Endothelial cell of umbilical vein (primary cell): ENCODE data around the gene PSD2. TPM values are rescaled to one million over a fixed set of nuclear protein-coding genes. Genes with fewer than 3 reads are reported as not detected.

ENCODE experiments used
- BruUV-seq: library from RNA; stranded (reverse); fragments of 400-500 nt; replicated peaks from 2 replicates; lab custom pipeline; 2021; lab: Mats Ljungman, UMichigan
- CTCF ChIA-PET: fragments of 300-600, 350-600 bp; sonication (Branson Sonifier 250); formaldehyde crosslinking; loops from one replicate; lab custom pipeline; 2021; ENCODE audit warnings: antibody characterized with exemption, inconsistent platforms; lab: Charles Lee
- POLR2A ChIA-PET: fragments of 300-600, 350-600 bp; sonication (Branson Sonifier 250); formaldehyde crosslinking; loops from one replicate; lab custom pipeline; 2021; ENCODE audit warnings: antibody characterized with exemption, inconsistent platforms; lab: Charles Lee
- DNase-seq: peaks from one replicate; pipeline ENCODE4 v3.0.0-alpha.2; 2011; ENCODE audit warnings: low read depth, low spot score
- FAIRE-seq: peaks from 2 replicates; lab custom pipeline; 2011; peaks lifted over from hg19 to GRCh38; lab: Jason Lieb, UNC
- H2AFZ ChIP-seq: 2 replicates; pipeline ENCODE4 v1.6.0; 2012; ENCODE audit warnings: low read depth, low read length, control low read depth, inconsistent platforms
- H3K27ac ChIP-seq: 2 replicates; pipeline ENCODE4 v1.5.1; 2011; ENCODE audit warnings: low read depth, mild to moderate bottlenecking, control low read depth, low read length, moderate library complexity; ENCODE audit not compliant: insufficient read depth
- H3K27me3 ChIP-seq, 2 experiments: 2 replicates each; pipeline versions ENCODE4 v1.6.0 to v1.6.1; 2011; ENCODE audit warnings: low read length in 2 of 2, mixed read lengths in 1 of 2; ENCODE audit not compliant: control insufficient read depth in 2 of 2, insufficient read depth in 2 of 2
- H3K36me3 ChIP-seq, 2 experiments: 2 replicates in 1 of 2; 3 replicates in 1 of 2; pipeline ENCODE4 v1.5.1; 2011; ENCODE audit warnings: low read length in 2 of 2, mild to moderate bottlenecking in 1 of 2, moderate library complexity in 1 of 2; ENCODE audit not compliant: control insufficient read depth in 2 of 2, insufficient read depth in 2 of 2; ENCODE audit errors: extremely low read depth in 1 of 2
- H3K4me1 ChIP-seq: 3 replicates; pipeline ENCODE4 v1.5.1; 2011; ENCODE audit warnings: mild to moderate bottlenecking, low read length; ENCODE audit not compliant: control insufficient read depth, insufficient read depth; ENCODE audit errors: extremely low read depth
- H3K4me2 ChIP-seq: 2 replicates; pipeline ENCODE4 v1.6.1; 2011; ENCODE audit warnings: low read length, control low read depth, mixed read lengths; ENCODE audit not compliant: insufficient read depth
- H3K4me3 ChIP-seq, 3 experiments: fragments of 200-600 bp in 1 of 3; sonication (generic), shearing (Covaris generic) in 1 of 3; replicated peaks in 1 of 3; 2 replicates each; pipeline ENCODE4 v1.5.1; 2011 to 2016; ENCODE audit warnings: control low read depth in 3 of 3, low read length in 3 of 3, mild to moderate bottlenecking in 2 of 3, inconsistent platforms in 1 of 3, low read depth in 1 of 3, moderate library complexity in 1 of 3; ENCODE audit not compliant: insufficient read depth in 1 of 3
- H3K79me2 ChIP-seq: 2 replicates; pipeline ENCODE4 v1.6.0; 2012; ENCODE audit warnings: low read length, inconsistent platforms; ENCODE audit not compliant: control insufficient read depth, insufficient read depth
- H3K9ac ChIP-seq: replicated peaks from 2 replicates; pipeline ENCODE3; 2011; ENCODE audit warnings: low read length, control low read depth; ENCODE audit not compliant: insufficient read depth; ENCODE audit errors: extremely low read depth
- H3K9me1 ChIP-seq: replicated peaks from 3 replicates; pipeline ENCODE4 v1.6.0; 2011; ENCODE audit warnings: mild to moderate bottlenecking, low read length; ENCODE audit not compliant: control insufficient read depth, insufficient read depth; ENCODE audit errors: extremely low read depth
- H3K9me3 ChIP-seq: replicated peaks from 2 replicates; pipeline ENCODE4 v1.5.1; 2012; ENCODE audit warnings: low read length, inconsistent platforms; ENCODE audit not compliant: control insufficient read depth, insufficient read depth
- H4K20me1 ChIP-seq: replicated peaks from 2 replicates; pipeline ENCODE3; 2011; ENCODE audit warnings: mild to moderate bottlenecking, low read length; ENCODE audit not compliant: control insufficient read depth, insufficient read depth; ENCODE audit errors: extremely low read depth
- EZH2 ChIP-seq: IDR thresholded peaks from 2 replicates; pipeline ENCODE4 v1.6.1; 2012; ENCODE audit warnings: borderline replicate concordance, low read depth, mild to moderate bottlenecking, moderate library complexity, low read length, inconsistent platforms; ENCODE audit not compliant: severe bottlenecking
- FOS ChIP-seq: IDR thresholded peaks from 2 replicates; pipeline ENCODE4 v1.6.1; 2011; ENCODE audit warnings: mild to moderate bottlenecking, low read length, moderate library complexity, borderline replicate concordance; ENCODE audit not compliant: insufficient read depth
- GATA2 ChIP-seq: IDR thresholded peaks from 2 replicates; pipeline ENCODE4 v1.7.0; 2011; ENCODE audit warnings: low read depth, mild to moderate bottlenecking, moderate library complexity, mixed read lengths, low read length; ENCODE audit not compliant: insufficient read length, insufficient read depth
- JUN ChIP-seq: IDR thresholded peaks from 2 replicates; pipeline ENCODE4 v1.6.1; 2011; ENCODE audit warnings: borderline replicate concordance, low read depth; ENCODE audit not compliant: insufficient read length, insufficient read depth
- MAX ChIP-seq: IDR thresholded peaks from 2 replicates; pipeline ENCODE4 v1.6.1; 2011; ENCODE audit not compliant: insufficient read depth, insufficient read length
- MYC ChIP-seq: IDR thresholded peaks from one replicate; pipeline ENCODE4 v1.6.1; 2011; ENCODE audit warnings: mild to moderate bottlenecking, low read depth, low read length
- POLR2A ChIP-seq: IDR thresholded peaks from 2 replicates; pipeline ENCODE4 v1.6.1; 2012; ENCODE audit warnings: low read depth, mild to moderate bottlenecking, control low read depth, low read length
- POLR2AphosphoS5 ChIP-seq: IDR thresholded peaks from 2 replicates; pipeline ENCODE4 v1.6.1; 2012; ENCODE audit warnings: low read depth, mild to moderate bottlenecking, control low read depth, low read length, moderate library complexity; ENCODE audit not compliant: insufficient read depth
- dilution Hi-C: fragments of 300-500 bp; cut with MboI; formaldehyde crosslinking; loops from one replicate; pipeline ENCODE4 v1.15.0; 2019; ENCODE audit warnings: low sequenced_read_pairs; ENCODE audit not compliant: extremely low pct_ligation_motif_present
- intact Hi-C: fragments of 100-400 bp; cut with micrococcal nuclease; formaldehyde crosslinking; loops from one replicate; pipeline ENCODE4 v1.10.0; 2022
- polyA plus RNA-seq, 4 experiments: library from polyadenylated mRNA; depleted of rRNA in 3 of 4; stranded (reverse) in 3 of 4; unstranded in 1 of 4; fragments of >200 nt; gene quantifications; 2 replicates each; pipeline versions ENCODE4 v1.2.1 to v1.2.3, GENCODE V29; 2011 to 2012; ENCODE audit warnings: missing spikeins in 1 of 4
- total RNA-seq: library from RNA; stranded (reverse); gene quantifications from 2 replicates; pipeline ENCODE4 v1.2.3, GENCODE V29; 2021
- TF ChIP-seq, protein P1 (sequence below), 2 donors: IDR thresholded peaks; 1 replicate in 1 of 2; 2 replicates in 1 of 2; pipeline ENCODE4 v1.5.1; 2011; ENCODE audit warnings: low read length in 2 of 2, mild to moderate bottlenecking in 2 of 2, moderate library complexity in 2 of 2, control low read depth in 1 of 2, inconsistent platforms in 1 of 2, low read depth in 1 of 2; ENCODE audit not compliant: insufficient read depth in 1 of 2; ENCODE audit errors: extremely low read depth in 1 of 2

The PSD2 gene
- total and polyA plus RNA-seq, 2 donors (not counting 3 experiments of a cell fraction or from before 2014, with no cell fraction given) = not detected

DNA sequence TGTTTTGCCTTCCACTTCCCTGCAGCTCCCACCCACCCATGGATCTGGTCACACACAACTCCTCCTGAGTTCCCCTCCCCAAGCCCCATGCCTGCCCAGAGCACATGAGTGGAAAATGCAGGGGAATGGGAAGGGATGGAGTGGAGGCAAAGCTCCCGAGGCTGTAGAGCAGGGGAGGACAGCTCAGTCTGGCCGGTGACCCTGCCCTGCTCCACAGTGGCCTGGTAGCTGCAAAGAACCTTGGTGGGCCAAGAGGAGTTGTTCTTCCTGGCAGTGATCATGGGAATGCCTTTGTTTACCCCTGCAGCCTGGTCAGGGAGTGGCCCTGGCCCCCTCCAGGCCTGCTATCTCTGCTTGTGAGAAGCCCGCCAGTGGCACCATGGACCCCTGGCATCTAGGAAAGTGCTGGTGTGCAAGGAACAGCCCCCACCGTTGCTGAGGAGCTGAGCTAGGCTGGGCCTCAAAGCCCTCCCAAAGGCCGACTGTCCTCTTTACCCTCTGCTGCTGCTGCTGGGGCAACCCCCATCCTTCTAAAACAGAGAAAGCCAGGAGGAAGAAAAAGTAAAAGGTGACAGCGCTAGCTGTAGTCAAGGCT lies 60.4 kb downstream of the PSD2 start:
- POLR2A ChIA-PET = no interaction called here
- dilution Hi-C loops = no loop called here
- CTCF ChIA-PET = interaction anchor here (0.6 to 1.7 kb wide), 4 partner anchors 16 to 299 kb away, joined by 3 to 10 read pairs (median 5); no protein-coding TSS in a partner anchor

More for the DNA sequence above, 60.4 kb downstream of the PSD2 start:
- no peak for TF ChIP-seq POLR2AphosphoS5
- TF ChIP-seq, protein P1, sequence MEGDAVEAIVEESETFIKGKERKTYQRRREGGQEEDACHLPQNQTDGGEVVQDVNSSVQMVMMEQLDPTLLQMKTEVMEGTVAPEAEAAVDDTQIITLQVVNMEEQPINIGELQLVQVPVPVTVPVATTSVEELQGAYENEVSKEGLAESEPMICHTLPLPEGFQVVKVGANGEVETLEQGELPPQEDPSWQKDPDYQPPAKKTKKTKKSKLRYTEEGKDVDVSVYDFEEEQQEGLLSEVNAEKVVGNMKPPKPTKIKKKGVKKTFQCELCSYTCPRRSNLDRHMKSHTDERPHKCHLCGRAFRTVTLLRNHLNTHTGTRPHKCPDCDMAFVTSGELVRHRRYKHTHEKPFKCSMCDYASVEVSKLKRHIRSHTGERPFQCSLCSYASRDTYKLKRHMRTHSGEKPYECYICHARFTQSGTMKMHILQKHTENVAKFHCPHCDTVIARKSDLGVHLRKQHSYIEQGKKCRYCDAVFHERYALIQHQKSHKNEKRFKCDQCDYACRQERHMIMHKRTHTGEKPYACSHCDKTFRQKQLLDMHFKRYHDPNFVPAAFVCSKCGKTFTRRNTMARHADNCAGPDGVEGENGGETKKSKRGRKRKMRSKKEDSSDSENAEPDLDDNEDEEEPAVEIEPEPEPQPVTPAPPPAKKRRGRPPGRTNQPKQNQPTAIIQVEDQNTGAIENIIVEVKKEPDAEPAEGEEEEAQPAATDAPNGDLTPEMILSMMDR (IDR thresholded peaks at IDR 0.05; ENCODE audit: extremely low read depth in 1 of 2, insufficient read depth in 1 of 2, low read depth in 1 of 2, low read length in 2 of 2) = no peak
- no peak for TF ChIP-seq FOS
- no peak for TF ChIP-seq POLR2A
- no peak for TF ChIP-seq EZH2
- TF ChIP-seq JUN = no peak
- no peak for TF ChIP-seq MYC
- no peak for TF ChIP-seq MAX
- no peak for TF ChIP-seq GATA2
- intact Hi-C loops = no loop called here
- Histone ChIP-seq H3K79me2 (no peaks in the 10 kb centered on the region), H3K9me1 (no peaks in the 10 kb centered on the region), H3K9ac (no peak overlapping the region), H3K4me1 (no peaks in the 10 kb centered on the region), H3K4me2 (no peak overlapping the region), H4K20me1 (no peaks in the 10 kb centered on the region), H3K36me3 (no peaks in the 10 kb centered on the region), H3K4me3 (no peak overlapping the region), H2AFZ (no peak overlapping the region), H3K9me3 (no peaks in the 10 kb centered on the region), H3K27me3 (peaks cover 0 to 5% of the 10 kb centered on the region in 2 experiments), H3K27ac (no peak overlapping the region)
- DNase-seq (no peak), FAIRE-seq (no peak)
- BruUV-seq = no TSS peak
